Measurements from ENCODE around the gene PEAR1. TPM values are rescaled to one million over a fixed set of nuclear protein-coding genes. Genes with fewer than 3 reads are reported as not detected.

PEAR1 gene
- total RNA-seq, 1 experiment from 2014 or later: 0.39 TPM

DNA sequence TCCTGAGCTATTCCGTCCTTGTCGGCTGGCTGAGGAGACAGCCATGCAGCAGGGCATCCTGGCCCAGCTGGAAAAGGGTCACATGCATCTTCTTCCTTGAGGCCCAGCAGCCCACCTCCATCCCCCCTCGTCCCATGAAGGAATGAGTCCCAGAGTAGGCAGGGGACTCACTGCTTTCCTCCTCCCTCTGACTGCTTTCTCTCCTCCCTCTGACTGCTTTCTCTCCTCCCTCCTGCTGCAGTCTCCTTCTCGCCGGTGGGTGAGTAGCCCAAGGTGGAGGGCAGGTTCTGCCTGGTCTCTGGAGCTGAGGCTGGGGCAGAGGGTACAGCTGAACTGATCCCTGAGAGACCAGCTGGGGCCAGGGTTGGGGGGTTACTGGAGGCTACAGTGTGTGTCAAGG is 19.4 kb upstream of the PEAR1 start:
- H2BK12ac ChIP-seq (ENCODE audit: insufficient read length, low read depth, low read length): no peak overlapping the region
- no peak overlapping the region for H4K5ac ChIP-seq (ENCODE audit: insufficient read length, low read depth, low read length)
- DNase-seq: no peak
- no CpG with 5 or more reads among the region's 5 CpGs for WGBS (ENCODE audit: extremely low coverage, insufficient read length, low lambda C conversion rate)
- no peaks in the 10 kb centered on the region; the same call in 1 of the 2 replicates for H3K27me3 ChIP-seq (ENCODE audit: insufficient read depth, low read length)
- H4K20me1 ChIP-seq (ENCODE audit: control insufficient read depth, insufficient read depth, insufficient read length): no peaks in the 10 kb centered on the region
- H3K14ac ChIP-seq (ENCODE audit: insufficient read depth, low read length): no peak overlapping the region
- H3K4ac ChIP-seq (ENCODE audit: low read depth, low read length): no peak overlapping the region
- no peak overlapping the region for H2BK5ac ChIP-seq (ENCODE audit: insufficient read length, low read length)
- TF ChIP-seq, protein P1, sequence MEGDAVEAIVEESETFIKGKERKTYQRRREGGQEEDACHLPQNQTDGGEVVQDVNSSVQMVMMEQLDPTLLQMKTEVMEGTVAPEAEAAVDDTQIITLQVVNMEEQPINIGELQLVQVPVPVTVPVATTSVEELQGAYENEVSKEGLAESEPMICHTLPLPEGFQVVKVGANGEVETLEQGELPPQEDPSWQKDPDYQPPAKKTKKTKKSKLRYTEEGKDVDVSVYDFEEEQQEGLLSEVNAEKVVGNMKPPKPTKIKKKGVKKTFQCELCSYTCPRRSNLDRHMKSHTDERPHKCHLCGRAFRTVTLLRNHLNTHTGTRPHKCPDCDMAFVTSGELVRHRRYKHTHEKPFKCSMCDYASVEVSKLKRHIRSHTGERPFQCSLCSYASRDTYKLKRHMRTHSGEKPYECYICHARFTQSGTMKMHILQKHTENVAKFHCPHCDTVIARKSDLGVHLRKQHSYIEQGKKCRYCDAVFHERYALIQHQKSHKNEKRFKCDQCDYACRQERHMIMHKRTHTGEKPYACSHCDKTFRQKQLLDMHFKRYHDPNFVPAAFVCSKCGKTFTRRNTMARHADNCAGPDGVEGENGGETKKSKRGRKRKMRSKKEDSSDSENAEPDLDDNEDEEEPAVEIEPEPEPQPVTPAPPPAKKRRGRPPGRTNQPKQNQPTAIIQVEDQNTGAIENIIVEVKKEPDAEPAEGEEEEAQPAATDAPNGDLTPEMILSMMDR (conservative IDR thresholded peaks at IDR 0.05): no peak
- H2AFZ ChIP-seq (ENCODE audit: low read length): no peak overlapping the region
- no peaks in the 10 kb centered on the region for H3K23me2 ChIP-seq (ENCODE audit: insufficient read length, low read depth, low read length, poor library complexity, severe bottlenecking)
- Mint-ChIP-seq H3K27ac (peak overlapping the region in 1 of 3 experiments; percentile 4; a peak in 1 of 7 replicates), H3K27me3 (ENCODE audit: low read depth) (peaks cover 73% of the 10 kb centered on the region), H3K9me3 (no peaks in the 10 kb centered on the region; a peak in 1 of 5 replicates), H3K4me3 (no peak overlapping the region), H3K4me1 (peaks cover 4 to 17% of the 10 kb centered on the region in 2 experiments), H3K36me3 (ENCODE audit: insufficient read depth in 1 of 3, low read depth in 3 of 3) (no peaks in the 10 kb centered on the region)
- no peak overlapping the region for H2AK5ac ChIP-seq (ENCODE audit: insufficient read length, low read length)
- no peak overlapping the region for H3K18ac ChIP-seq (ENCODE audit: insufficient read length, low read depth, low read length)
- H3T11ph ChIP-seq (ENCODE audit: low read length): no peak overlapping the region
- H3K79me2 ChIP-seq (ENCODE audit: insufficient read depth, low read length): no peaks in the 10 kb centered on the region
- no peak overlapping the region for H2BK120ac ChIP-seq (ENCODE audit: low read depth, low read length, poor library complexity, severe bottlenecking)
- no peak overlapping the region for H2BK20ac ChIP-seq (ENCODE audit: low read depth, low read length, poor library complexity, severe bottlenecking)
- H3K79me1 ChIP-seq (ENCODE audit: insufficient read depth, low read depth, low read length, poor library complexity, severe bottlenecking): no peaks in the 10 kb centered on the region
- H3K23ac ChIP-seq (ENCODE audit: insufficient read length, low read depth, low read length): no peak overlapping the region
- H4K91ac ChIP-seq (ENCODE audit: insufficient read length, low read depth, low read length): no peak overlapping the region
- no peaks in the 10 kb centered on the region for H3K9me3 ChIP-seq (ENCODE audit: control insufficient read depth, low read depth, low read length)
- no peak overlapping the region for H3K9ac ChIP-seq (ENCODE audit: extremely low read depth, insufficient read length, low read length)
- H3K4me1 ChIP-seq (ENCODE audit: insufficient read depth, low read length): no peaks in the 10 kb centered on the region
- no peak overlapping the region for H3K27ac ChIP-seq (ENCODE audit: insufficient read length, low read depth, low read length)
- no peak overlapping the region for H3K56ac ChIP-seq (ENCODE audit: insufficient read length, low read depth, low read length)
- H4K8ac ChIP-seq (replicated peaks; ENCODE audit: insufficient read length, low read depth, low read length): no peak overlapping the region
- H3K4me2 ChIP-seq (ENCODE audit: insufficient read depth, insufficient read length, low read length): no peak overlapping the region
- no peak overlapping the region for H2BK15ac ChIP-seq (ENCODE audit: low read depth, low read length)
